Measurements from ENCODE around the gene SART1.

- TF ChIP-seq CTCF (IDR thresholded peaks at IDR 0.05; ENCODE audit: low read length): no peak
- no peak for TF ChIP-seq EZH2phosphoT487 (IDR thresholded peaks at IDR 0.05; ENCODE audit: low read length)
Measured at GRCh38 chr11:65947133-65947532, 14.4 kb upstream of the SART1 start.
